DMS 273 treated with DMSO at 0.1 percent for 48 hours (cell line): ENCODE results near the gene MYO18B.

Experiments used
- DNase-seq: peaks from one replicate; lab custom pipeline; 2025; lab: John Stamatoyannopoulos, UW

MYO18B gene

DNA sequence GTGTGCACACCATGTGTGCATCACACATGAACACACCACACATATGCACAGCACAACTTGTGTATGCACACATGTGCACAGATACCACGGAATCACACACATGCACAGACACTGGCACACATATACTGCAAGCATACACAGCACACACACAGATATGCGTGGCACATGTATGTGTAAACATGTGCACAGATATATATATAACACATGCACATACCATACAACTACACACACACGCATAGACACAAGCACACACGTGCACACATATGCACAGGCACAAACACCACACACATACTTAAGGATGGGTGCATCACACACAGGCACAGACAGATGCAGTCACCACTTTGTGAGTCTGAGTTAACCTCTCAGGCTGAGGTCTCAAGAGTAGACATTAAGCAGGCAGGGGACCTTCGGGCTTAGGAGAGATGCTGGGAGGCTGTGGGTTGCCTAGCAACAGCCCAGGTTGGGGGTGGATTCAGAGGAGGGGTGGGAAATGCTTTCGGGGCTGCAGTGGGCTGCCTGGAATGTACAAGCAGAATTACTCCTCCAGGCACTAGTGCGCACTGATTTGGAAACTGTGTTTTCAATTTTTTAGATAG, 82.9 kb downstream of the MYO18B start:
- no peak for DNase-seq

GRCh38 chr22:25827415-25827814, 85.4 kb downstream of the MYO18B start:
- no peak for DNase-seq

DNA sequence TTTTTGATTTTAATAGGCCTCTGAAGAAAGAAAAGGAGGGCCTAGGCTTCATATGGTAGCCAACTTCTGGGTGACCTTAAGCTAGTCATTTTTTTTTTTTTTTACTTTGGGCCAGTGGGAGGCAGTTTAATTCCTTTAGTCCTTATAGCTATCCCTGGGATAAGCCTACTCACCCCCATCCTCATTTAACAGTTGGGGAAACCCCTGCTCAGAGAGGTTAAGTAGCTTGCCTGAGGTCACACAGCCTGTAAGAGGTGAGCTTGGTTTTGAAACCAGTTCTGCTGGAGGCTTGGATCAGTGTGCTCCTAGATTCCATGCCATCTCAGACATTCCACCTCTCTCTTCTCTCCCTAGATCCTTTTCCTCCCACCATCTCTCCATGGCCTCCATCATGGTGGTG, 86.4 kb downstream of the MYO18B start:
- no peak for DNase-seq

DNA sequence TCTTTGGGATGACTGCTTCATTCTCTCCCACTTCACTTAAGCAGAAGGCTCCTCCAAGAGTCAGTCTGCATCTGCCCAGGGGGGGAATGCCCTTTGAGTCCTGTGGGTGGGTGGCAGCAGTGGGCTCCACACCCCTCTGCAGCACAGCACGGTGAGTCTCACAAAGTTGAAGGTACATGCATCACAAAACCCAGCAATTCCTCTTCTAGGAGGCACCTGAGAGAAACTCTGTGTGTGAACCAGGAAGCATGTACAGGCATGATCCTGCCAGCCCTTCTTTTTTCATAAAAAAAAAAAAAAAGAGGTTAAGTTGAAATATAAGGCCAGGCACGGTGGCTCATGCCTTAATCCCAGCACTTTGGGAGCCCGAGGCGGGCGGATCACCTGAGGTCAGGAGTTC, 87.2 kb downstream of the MYO18B start:
- no peak for DNase-seq

DNA sequence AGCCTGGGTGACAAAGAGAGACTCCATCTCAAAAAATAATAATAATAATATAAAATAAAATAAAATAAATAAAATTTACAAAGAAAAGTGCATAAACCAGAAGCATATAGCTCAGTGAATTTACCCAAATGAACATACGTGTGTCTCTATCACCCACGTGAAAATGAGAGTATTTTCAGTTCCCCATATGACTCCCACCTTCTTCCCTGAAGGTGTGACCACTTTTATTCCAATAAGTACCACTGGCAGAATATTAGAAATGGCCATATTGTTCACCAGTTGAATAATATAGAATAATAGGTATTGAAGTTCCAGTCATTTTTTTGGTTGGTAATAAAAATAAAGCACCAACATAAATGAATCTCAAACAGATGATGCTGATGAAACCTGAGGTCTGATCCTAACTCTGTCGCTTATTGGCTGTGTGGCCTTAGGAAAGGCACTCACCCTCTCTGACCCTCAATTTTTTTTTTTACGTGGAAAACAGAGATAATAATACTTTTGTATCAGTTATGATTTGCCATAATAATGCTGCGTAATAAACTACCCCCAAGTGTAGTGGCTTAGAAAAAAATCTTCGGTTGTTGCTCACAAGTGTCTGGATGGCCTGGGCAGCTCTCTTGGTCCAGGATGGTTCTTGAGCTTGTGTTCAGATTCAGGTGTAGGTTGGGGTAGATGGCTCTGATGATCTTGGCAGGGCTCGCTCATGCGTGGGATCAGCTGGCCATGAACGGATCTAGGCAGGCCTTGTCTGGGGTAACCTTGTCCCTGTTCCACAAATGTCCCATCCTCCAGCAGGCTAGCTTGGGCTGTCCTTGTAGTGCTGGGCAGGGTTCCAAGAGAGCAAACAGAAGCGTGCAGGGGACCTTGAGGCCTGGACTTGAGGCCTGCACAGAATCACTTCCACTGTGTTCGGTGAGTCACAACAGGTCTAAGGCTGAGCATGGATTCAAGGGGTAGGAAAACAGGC, 88.1 kb downstream of the MYO18B start:
- DNase-seq = no peak

GRCh38 chr22:25833091-25833490, 91.1 kb downstream of the MYO18B start:
- DNase-seq = no peak

GRCh38 chr22:25833676-25834075, 91.7 kb downstream of the MYO18B start:
- DNase-seq = no peak

- no peak for DNase-seq
These were observed 92.5 kb downstream of the MYO18B start for GRCh38 chr22:25834490-25834889.

- no peak for DNase-seq
These were observed 93.4 kb downstream of the MYO18B start for GRCh38 chr22:25835348-25835747.

DNA sequence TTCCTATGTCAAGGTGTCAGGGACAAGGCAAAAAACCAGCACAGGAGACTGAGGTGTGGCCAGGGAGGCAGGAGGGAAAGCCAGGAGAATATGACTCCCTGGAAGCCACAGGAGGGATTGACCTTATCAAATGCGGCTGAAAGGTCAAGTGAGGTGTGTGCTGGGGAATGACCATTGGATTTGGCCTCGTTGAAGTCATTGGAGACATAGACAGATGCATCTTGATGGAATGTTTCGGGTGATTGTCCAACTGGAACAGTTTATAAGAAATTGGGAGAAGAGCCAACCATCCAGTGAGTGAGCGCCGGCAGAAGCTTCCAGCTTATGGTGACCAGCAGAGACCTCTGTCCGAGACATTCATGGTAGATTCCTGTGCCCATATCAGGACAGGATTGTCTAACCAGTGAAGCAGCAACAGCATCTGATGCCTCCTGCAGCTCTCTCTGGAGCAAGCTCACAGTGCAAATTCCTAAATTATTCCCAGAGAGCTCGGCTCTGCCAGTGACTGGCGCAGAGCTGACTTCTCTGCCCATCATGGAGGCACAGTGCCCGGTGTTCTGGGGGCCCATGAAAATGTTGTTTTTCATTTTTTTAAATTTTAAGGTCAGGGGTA, 95.4 kb downstream of the MYO18B start:
- DNase-seq = no peak

DNA sequence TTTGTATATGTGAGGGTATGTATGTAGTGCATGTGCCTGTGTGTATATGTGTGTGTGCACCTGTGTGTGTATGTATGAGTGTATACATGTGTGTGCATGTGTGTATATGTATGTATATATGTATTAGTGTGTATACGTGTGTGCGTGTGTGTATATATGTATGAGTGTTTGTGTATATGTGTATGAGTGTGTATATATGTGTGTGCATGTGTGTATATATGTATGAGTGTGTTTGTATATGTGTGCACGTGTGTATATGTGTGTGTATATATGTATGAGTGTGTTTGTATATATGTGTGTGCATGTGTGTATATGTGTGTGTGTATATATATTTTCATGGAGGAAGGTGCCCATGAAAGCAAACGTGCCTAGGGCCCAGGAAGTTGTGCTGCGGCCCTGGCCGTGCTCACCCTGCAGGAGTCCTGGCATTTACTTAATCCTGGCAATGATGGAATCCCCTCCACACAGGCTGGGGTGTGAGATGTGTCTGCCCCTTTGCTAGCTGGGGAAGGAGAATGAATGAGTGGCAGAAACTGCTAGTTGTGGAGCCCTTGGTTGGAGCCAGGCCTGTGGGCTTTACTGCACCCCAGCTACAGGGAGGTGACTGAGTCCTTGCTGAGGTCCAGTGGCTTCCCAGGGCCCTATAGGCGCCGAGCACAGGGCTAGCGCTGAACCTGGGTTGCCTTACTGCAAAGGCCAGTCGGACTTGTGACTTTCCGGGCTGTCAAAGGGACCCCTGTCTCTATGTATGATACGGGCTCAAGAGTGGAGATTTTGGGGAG, 97.2 kb downstream of the MYO18B start:
- no peak for DNase-seq

- no peak for DNase-seq
These were observed 97.8 kb downstream of the MYO18B start for GRCh38 chr22:25839755-25840154.

- no peak for DNase-seq
These were observed 98.2 kb downstream of the MYO18B start for GRCh38 chr22:25840167-25840566.

DNA sequence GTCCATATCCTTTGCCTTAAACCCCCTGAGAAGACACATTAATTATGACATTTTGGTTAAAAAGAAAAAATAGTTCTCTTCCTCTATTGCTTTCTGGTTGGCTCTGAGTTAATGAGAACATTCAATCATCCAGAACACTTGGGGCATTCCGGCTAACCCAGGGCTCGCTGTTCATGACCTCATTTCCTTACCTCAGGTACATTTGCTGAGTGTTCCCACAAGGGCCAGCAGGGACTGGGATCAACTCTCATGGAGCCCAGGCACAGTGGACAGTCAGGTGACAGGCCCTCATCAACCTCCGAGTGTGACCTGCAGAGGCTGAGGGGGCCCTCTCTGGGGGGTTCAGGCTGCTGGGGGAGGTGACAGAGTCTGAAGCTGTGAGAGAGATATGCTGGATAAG, 98.9 kb downstream of the MYO18B start:
- no peak for DNase-seq

- DNase-seq = no peak
These were observed 99.8 kb downstream of the MYO18B start for GRCh38 chr22:25841775-25842174.

- DNase-seq = no peak
These were observed 101.8 kb downstream of the MYO18B start for GRCh38 chr22:25843660-25844405.

- no peak for DNase-seq
These were observed 102.6 kb downstream of the MYO18B start for GRCh38 chr22:25844601-25845000.

DNA sequence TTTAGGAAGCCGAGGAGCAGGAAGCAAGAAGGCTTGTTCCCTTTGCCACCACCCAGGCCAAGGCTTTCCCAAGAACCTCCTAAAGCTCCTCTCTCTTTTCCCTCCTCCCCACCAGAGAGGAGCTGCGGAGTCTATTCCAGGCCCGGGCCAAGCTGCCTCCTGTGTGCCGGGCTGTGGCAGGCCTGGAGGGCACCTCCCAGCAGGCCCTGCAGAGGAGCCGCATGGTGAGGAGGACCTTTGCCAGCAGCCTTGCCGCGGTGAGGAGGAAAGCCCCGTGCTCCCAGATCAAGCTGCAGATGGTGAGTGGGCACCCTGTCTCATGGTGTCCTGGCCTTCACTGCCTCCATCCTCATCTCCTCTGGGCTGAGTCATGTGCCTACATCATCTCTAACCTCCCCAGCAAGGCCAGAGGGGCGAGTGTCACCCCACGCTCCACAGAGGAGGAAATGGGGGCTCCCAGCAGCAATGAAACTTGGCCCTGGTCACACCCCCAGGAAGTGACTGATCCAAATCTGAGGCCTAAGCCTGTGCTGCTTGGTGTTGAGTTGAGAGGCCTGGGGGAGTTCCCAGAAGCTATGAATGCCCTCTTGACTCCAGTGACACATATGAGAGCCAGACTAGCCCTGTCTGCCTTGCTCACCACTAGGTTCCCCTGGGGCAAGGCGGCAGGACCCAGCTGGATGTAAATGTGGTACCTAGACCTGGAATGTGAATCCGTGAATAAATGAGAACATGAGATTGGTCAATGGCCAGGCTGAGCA, 104.2 kb downstream of the MYO18B start:
- DNase-seq = no peak

- no peak for DNase-seq
These were observed 105.5 kb downstream of the MYO18B start for GRCh38 chr22:25847451-25847850.

DNA sequence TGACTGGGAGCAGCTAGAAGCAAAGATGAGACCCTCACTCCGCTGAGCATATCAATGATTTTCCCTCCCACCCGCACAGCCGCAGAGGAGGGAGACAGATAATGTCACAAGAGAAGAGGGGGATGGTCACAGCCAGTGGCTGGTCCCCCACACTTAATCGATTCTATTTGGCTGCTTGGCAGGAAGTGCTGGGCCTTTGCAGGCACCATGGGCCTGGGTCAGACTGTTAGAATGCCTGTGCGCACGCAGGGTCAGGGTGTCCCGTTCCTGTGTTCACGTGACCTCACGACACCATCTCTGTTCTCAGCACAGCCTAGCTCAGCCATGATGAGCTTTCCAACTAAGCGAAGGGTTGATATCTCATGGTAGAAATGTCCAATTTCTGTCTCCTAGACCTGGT, 107.0 kb downstream of the MYO18B start:
- DNase-seq = no peak

GRCh38 chr22:25849522-25849921, 107.5 kb downstream of the MYO18B start:
- no peak for DNase-seq
